Effector memory CD4-positive, alpha-beta T cell (primary cell): ENCODE measurements around the gene SMPDL3B.

Experiments used
- DNase-seq, 3 donors: peaks; one replicate each; pipeline ENCODE4 v3.0.0-alpha.2; 2020
- H3K27ac ChIP-seq: 2 replicates; pipeline ENCODE4 v1.7.0; 2013; ENCODE audit warnings: mild to moderate bottlenecking, low read length, moderate library complexity; ENCODE audit not compliant: insufficient read depth, poor library complexity, severe bottlenecking
- H3K27me3 ChIP-seq: replicated peaks from 2 replicates; pipeline ENCODE4 v1.7.0; 2013; ENCODE audit warnings: mild to moderate bottlenecking, low read length; ENCODE audit not compliant: insufficient read depth, control insufficient read depth, poor library complexity, severe bottlenecking
- H3K36me3 ChIP-seq: 2 replicates; pipeline ENCODE4 v1.7.0; 2013; ENCODE audit warnings: mild to moderate bottlenecking, low read length, moderate library complexity; ENCODE audit not compliant: control insufficient read depth, insufficient read depth
- H3K4me1 ChIP-seq: 2 replicates; pipeline ENCODE4 v1.7.0; 2013; ENCODE audit warnings: low read length, mild to moderate bottlenecking; ENCODE audit not compliant: control insufficient read depth, insufficient read depth, poor library complexity, severe bottlenecking
- H3K4me3 ChIP-seq: 2 replicates; pipeline ENCODE4 v1.7.0; 2013; ENCODE audit warnings: low read length, low read depth, mild to moderate bottlenecking; ENCODE audit not compliant: insufficient read depth, poor library complexity, severe bottlenecking
- H3K9me3 ChIP-seq: 2 replicates; pipeline ENCODE4 v1.7.0; 2013; ENCODE audit warnings: mild to moderate bottlenecking, low read length, moderate library complexity; ENCODE audit not compliant: control insufficient read depth

The SMPDL3B gene

GRCh38 chr1:27956761-27957160 lies 22.0 kb downstream of the SMPDL3B start:
- no peaks in the 10 kb centered on the region for H3K9me3 ChIP-seq
- H3K36me3 ChIP-seq = no peaks in the 10 kb centered on the region
- peaks cover 15% of the 10 kb centered on the region for H3K4me1 ChIP-seq
- no peaks in the 10 kb centered on the region for H3K27me3 ChIP-seq
- no peak overlapping the region for H3K27ac ChIP-seq
- H3K4me3 ChIP-seq = no peak overlapping the region
- DNase-seq = no peak

- no peaks in the 10 kb centered on the region for H3K27me3 ChIP-seq
- H3K27ac ChIP-seq = no peak overlapping the region
- no peaks in the 10 kb centered on the region for H3K9me3 ChIP-seq
- H3K36me3 ChIP-seq = no peaks in the 10 kb centered on the region
- no peak overlapping the region for H3K4me3 ChIP-seq
- peaks cover 15% of the 10 kb centered on the region for H3K4me1 ChIP-seq
- no peak for DNase-seq
Measured at GRCh38 chr1:27957655-27958054, 22.9 kb downstream of the SMPDL3B start.

- Histone ChIP-seq H3K9me3 (no peaks in the 10 kb centered on the region), H3K27ac (no peak overlapping the region), H3K4me1 (peaks cover 15% of the 10 kb centered on the region), H3K4me3 (no peak overlapping the region), H3K36me3 (no peaks in the 10 kb centered on the region), H3K27me3 (no peaks in the 10 kb centered on the region)
- no peak for DNase-seq
Measured at GRCh38 chr1:27958513-27958912, 23.7 kb downstream of the SMPDL3B start.

- Histone ChIP-seq H3K27ac (peak within 1 kb of the TSS; percentile 78), H3K4me1 (peaks cover 15% of the 10 kb centered on the region)
Measured at GRCh38 chr1:27959792-27960603, 25.2 kb downstream of the SMPDL3B start, which contains the start of gene XKR8. Gene XKR8, plus strand, starts transcription at chr1:27959973. Its CDS starts 97 bp downstream, at chr1:27960070.

GRCh38 chr1:27960762-27961645 lies 26.2 kb downstream of the SMPDL3B start:
- Histone ChIP-seq H3K27me3 (no peaks in the 10 kb centered on the region), H3K36me3 (peaks cover 18% of the 10 kb centered on the region), H3K9me3 (no peaks in the 10 kb centered on the region), H3K4me1 (peaks cover 15% of the 10 kb centered on the region), H3K4me3 (peak overlapping the region; percentile 80), H3K27ac (peak overlapping the region; percentile 78)
- no peak for DNase-seq

More at GRCh38 chr1:27959792-27960603, 25.2 kb downstream of the SMPDL3B start, which contains the start of gene XKR8:
- Histone ChIP-seq H3K4me3 (peak within 1 kb of the TSS; percentile 80), H3K36me3 (peaks cover 8% of the 10 kb centered on the region), H3K27me3 (no peaks in the 10 kb centered on the region), H3K9me3 (no peaks in the 10 kb centered on the region)
- DNase-seq = peak; percentile 70 to 77 (median 76)

- peak overlapping the region; percentile 78 for H3K27ac ChIP-seq
- peaks cover 15% of the 10 kb centered on the region for H3K4me1 ChIP-seq
- H3K36me3 ChIP-seq = peaks cover 25% of the 10 kb centered on the region
- no peaks in the 10 kb centered on the region for H3K27me3 ChIP-seq
- DNase-seq = no peak
- H3K4me3 ChIP-seq = no peak overlapping the region
- H3K9me3 ChIP-seq = no peaks in the 10 kb centered on the region
Measured at GRCh38 chr1:27961646-27962221, 26.9 kb downstream of the SMPDL3B start.

- H3K4me3 ChIP-seq = no peak overlapping the region
- peaks cover 38% of the 10 kb centered on the region for H3K36me3 ChIP-seq
- peaks cover 15% of the 10 kb centered on the region for H3K4me1 ChIP-seq
- H3K9me3 ChIP-seq = no peaks in the 10 kb centered on the region
- no peak overlapping the region for H3K27ac ChIP-seq
- no peak for DNase-seq
- no peaks in the 10 kb centered on the region for H3K27me3 ChIP-seq
Measured at GRCh38 chr1:27963393-27963792, 28.6 kb downstream of the SMPDL3B start.

GRCh38 chr1:27966402-27967105 lies 31.8 kb downstream of the SMPDL3B start:
- Histone ChIP-seq H3K9me3 (no peaks in the 10 kb centered on the region), H3K36me3 (peaks cover 43% of the 10 kb centered on the region), H3K27ac (no peak overlapping the region), H3K4me1 (peaks cover under 1% of the 10 kb centered on the region), H3K4me3 (no peak overlapping the region), H3K27me3 (no peaks in the 10 kb centered on the region)
- DNase-seq = no peak

GRCh38 chr1:27967106-27967883 lies 32.5 kb downstream of the SMPDL3B start:
- H3K27me3 ChIP-seq = no peaks in the 10 kb centered on the region
- no peaks in the 10 kb centered on the region for H3K9me3 ChIP-seq
- no peak for DNase-seq
- H3K27ac ChIP-seq = no peak overlapping the region
- no peak overlapping the region for H3K4me3 ChIP-seq
- H3K36me3 ChIP-seq = peaks cover 43% of the 10 kb centered on the region
- no peaks in the 10 kb centered on the region for H3K4me1 ChIP-seq
